Measurements from ENCODE around the gene TCF23.
"Not testable (repeated sequence)": the region's sequence is repeated elsewhere in the genome, so short reads cannot be mapped to it uniquely, and the experiment has no call there.

Gene TCF23

DNA sequence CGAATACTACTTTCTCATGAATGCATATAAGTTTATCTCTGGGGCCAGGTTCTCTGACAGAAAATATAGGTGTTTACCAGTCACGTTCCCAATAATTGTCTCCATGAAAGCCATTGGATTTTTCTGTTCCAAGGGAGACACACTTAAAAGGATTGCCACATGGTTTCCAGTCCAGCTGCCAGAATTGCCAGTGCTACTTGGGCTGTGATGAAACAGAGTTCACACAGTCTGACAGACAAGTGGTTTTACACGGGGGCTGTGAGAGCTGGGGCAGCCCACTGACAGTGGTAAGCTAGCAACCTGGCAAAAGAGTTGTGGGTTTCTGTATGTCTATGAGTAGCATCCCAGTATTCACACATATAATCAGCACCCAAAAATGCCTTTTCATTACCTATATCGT is 35.3 kb downstream of the TCF23 start:
- DNase-seq (ENCODE audit: low read depth, low spot score), result no peak
- H3K27ac ChIP-seq, result no peak overlapping the region

GRCh38 chr2:27185331-27186026 is 36.7 kb downstream of the TCF23 start:
- H3K27ac ChIP-seq, result no peak overlapping the region
- DNase-seq (ENCODE audit: low read depth, low spot score), result no peak

DNA sequence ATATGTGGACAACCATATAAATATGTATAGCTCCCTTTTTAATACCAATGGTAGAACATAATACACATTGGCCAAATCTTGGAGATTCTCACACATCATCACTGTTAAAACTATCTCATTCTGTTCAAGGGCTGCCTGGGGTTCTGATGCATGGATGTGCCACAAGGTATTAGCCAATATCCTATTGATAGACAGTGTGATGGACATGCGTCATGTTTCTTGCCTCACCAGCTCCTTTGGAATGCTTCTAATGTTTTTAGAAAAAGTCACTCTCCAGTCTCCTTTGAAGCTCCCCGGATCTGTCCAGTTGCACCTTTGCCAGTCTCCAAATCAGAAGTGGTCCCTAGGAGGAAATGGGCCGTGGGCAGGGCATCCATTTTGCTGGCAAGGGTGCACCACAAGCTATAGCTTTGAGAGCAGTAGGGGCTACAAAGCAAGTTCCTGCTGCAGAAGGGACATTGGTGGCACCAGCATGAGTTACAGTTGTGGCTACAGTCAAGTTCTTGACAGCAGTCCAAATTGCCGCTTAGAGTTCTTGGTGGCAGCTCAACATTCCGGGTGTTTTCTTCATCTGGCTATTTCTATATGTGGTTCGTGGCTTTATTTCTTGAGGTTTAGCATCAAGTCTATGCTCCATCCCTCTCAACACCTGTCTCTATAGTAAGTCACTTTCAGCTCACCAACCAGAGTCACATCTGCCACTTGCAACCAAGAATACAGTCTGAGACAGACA is 38.0 kb downstream of the TCF23 start:
- H3K27ac ChIP-seq, result no peak overlapping the region
- no peak for DNase-seq (ENCODE audit: low read depth, low spot score)

DNA sequence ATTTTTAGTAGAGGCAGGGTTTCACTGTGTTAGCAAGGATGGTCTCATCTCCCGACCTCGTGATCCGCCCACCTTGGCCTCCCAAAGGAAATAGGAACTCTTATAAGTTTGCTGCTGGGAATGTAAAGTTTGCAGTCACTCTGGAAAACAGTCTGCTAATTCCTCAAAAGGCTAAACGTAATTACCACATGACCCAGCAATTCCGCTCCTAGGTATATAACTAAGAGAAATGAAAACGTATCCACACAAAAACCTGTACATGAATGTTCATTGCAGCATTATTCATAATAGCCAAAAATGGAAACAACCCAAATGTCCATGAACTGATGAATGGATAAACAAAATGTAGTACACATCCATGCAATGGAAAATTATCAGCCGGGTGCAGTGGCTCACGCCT is 41.2 kb downstream of the TCF23 start:
- no peak for DNase-seq (ENCODE audit: low read depth, low spot score)
- H3K27ac ChIP-seq, result no peak overlapping the region

DNA sequence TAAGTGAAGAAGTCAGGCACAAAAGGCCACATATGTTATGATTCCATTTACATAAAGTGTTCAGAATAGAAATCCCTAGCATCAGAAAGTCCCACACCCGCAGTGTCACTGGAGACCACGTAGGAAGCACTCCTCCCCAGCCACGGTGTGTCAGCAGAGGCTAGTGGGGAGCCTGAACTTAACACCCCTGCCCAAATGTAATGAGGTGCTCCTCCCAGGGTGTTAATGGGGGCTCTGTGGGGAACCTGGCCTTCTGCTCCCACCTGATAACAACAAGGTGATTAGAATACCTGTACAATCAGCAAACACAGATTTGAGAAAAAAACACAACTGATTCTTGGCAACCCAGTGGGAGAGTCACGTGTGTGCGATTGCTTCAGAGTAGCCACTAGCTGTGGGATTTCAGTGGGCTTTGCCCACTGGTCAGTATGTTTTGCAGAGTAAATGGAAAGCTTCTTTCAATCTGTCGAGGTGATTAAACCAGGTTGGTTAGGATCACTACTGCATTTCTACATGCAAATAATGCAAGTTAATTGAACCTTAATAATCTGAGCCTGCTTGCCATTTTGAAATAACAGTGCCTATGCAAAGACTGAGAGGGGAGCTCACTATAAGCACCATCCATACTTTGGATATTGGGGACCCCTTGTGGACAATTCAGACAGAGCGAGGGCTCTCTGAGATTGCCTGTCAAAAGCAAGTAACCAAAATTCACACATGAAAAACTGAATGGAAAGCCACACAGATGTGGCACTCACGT is 42.4 kb downstream of the TCF23 start:
- DNase-seq (ENCODE audit: low read depth, low spot score), result no peak
- H3K27ac ChIP-seq, result no peak overlapping the region

- no peak overlapping the region for H3K27ac ChIP-seq
- DNase-seq (ENCODE audit: low read depth, low spot score), result no peak
Observed at GRCh38 chr2:27194538-27195354, 45.9 kb downstream of the TCF23 start.

GRCh38 chr2:27195799-27196198 is 47.0 kb downstream of the TCF23 start:
- DNase-seq (ENCODE audit: low read depth, low spot score); H3K27ac ChIP-seq: not testable (repeated sequence)

GRCh38 chr2:27198068-27198467 is 49.3 kb downstream of the TCF23 start:
- not testable (repeated sequence) for DNase-seq (ENCODE audit: low read depth, low spot score); H3K27ac ChIP-seq

GRCh38 chr2:27198627-27199026 is 49.8 kb downstream of the TCF23 start:
- DNase-seq (ENCODE audit: low read depth, low spot score), result no peak
- no peak overlapping the region for H3K27ac ChIP-seq

GRCh38 chr2:27199241-27199640 is 50.4 kb downstream of the TCF23 start:
- H3K27ac ChIP-seq, result no peak overlapping the region
- DNase-seq (ENCODE audit: low read depth, low spot score), result no peak

- DNase-seq (ENCODE audit: low read depth, low spot score), result no peak
- H3K27ac ChIP-seq, result no peak overlapping the region
Observed at GRCh38 chr2:27201675-27202074, 52.9 kb downstream of the TCF23 start.

GRCh38 chr2:27202854-27203253 is 54.0 kb downstream of the TCF23 start:
- no peak for DNase-seq (ENCODE audit: low read depth, low spot score)

DNA sequence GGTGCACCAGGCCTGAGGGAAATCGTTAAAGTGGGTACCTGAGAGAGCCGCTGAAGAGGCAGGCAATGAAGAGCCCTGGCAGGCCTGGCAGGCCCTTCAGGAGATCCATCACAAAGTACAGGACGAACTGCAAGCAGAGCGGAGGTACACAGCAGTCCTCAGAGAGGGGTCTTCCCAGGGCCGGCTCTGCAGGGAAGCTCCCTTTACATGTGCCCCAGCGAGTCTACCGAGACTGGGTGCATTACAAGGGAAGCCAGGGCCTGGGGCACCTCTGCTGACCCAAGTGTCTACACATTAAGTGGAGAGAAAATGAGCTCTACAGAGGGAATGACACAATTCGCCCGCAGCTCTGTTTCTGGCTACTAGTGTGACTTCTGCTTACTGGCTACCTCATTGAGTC is 54.9 kb downstream of the TCF23 start:
- DNase-seq (ENCODE audit: low read depth, low spot score), result no peak
- H3K27ac ChIP-seq, result no peak overlapping the region

More at GRCh38 chr2:27202854-27203253, 54.0 kb downstream of the TCF23 start:
- H3K27ac ChIP-seq, result no peak overlapping the region

DNA sequence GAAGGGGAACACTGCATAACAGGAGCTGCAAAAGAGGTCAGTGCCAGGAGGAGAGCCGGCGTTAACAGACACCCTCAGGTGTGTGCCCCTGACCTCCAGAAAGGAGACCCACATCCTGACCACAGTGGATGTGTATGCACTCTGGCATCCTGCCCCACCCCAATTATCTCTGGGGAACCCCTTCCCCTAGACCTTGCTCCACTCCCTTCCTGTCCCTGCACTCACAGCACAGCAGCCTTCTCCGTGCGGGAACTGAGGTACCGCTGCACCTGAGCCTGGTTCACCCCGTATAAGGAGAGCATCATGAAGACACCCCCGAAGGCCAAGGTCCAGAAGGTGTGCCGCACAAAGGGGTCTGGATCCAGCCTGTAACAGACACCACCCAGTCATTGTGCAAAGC is 55.8 kb downstream of the TCF23 start:
- H3K27ac ChIP-seq, result no peak overlapping the region
- no peak for DNase-seq (ENCODE audit: low read depth, low spot score)

- DNase-seq (ENCODE audit: low read depth, low spot score), result no peak
- no peak overlapping the region for H3K27ac ChIP-seq
Observed at GRCh38 chr2:27205206-27205605, 56.4 kb downstream of the TCF23 start.

GRCh38 chr2:27206346-27206745 is 57.5 kb downstream of the TCF23 start:
- DNase-seq (ENCODE audit: low read depth, low spot score), result no peak
- no peak overlapping the region for H3K27ac ChIP-seq

Measured in epithelial cell of prostate (primary cell).